ENCODE measurements around the gene GBGT1. TPM values are rescaled to one million over a fixed set of nuclear protein-coding genes. Genes with fewer than 3 reads are reported as not detected.

GBGT1 gene
- total RNA-seq, 6 experiments from 2014 or later = 1.1 to 2.8 (median 1.7) TPM

- no peak for TF ChIP-seq CTCF (IDR thresholded peaks at IDR 0.05)
- no peaks in the 10 kb centered on the region for H3K9me3 Mint-ChIP-seq
- peaks cover 41% of the 10 kb centered on the region for H3K4me1 Mint-ChIP-seq (ENCODE audit: low read depth)
- DNase-seq = no peak
- no peaks in the 10 kb centered on the region for H3K36me3 Mint-ChIP-seq (ENCODE audit: low read depth)
- H3K27me3 Mint-ChIP-seq (ENCODE audit: insufficient read depth) = peaks cover 4% of the 10 kb centered on the region
- no peak overlapping the region for H3K4me3 Mint-ChIP-seq
- H3K27ac Mint-ChIP-seq = no peak overlapping the region
These were observed 39.4 kb downstream of the GBGT1 start for GRCh38 chr9:133124123-133124906.

GRCh38 chr9:133122935-133123611 lies 40.6 kb downstream of the GBGT1 start:
- no peaks in the 10 kb centered on the region for H3K36me3 Mint-ChIP-seq (ENCODE audit: low read depth)
- peaks cover 50% of the 10 kb centered on the region for H3K4me1 Mint-ChIP-seq (ENCODE audit: low read depth)
- peak overlapping the region; percentile 46 for H3K27ac Mint-ChIP-seq
- no peak overlapping the region for H3K4me3 Mint-ChIP-seq
- DNase-seq = no peak
- no peaks in the 10 kb centered on the region for H3K9me3 Mint-ChIP-seq
- peaks cover 4% of the 10 kb centered on the region for H3K27me3 Mint-ChIP-seq (ENCODE audit: insufficient read depth)
- TF ChIP-seq CTCF (IDR thresholded peaks at IDR 0.05) = no peak

GRCh38 chr9:133122605-133122934 lies 41.1 kb downstream of the GBGT1 start:
- DNase-seq = no peak
- Mint-ChIP-seq H3K9me3 (no peaks in the 10 kb centered on the region), H3K27ac (no peak overlapping the region), H3K4me1 (ENCODE audit: low read depth) (peaks cover 55% of the 10 kb centered on the region), H3K27me3 (ENCODE audit: insufficient read depth) (peaks cover 4% of the 10 kb centered on the region), H3K4me3 (no peak overlapping the region), H3K36me3 (ENCODE audit: low read depth) (no peaks in the 10 kb centered on the region)
- TF ChIP-seq CTCF (IDR thresholded peaks at IDR 0.05) = no peak

GRCh38 chr9:133121915-133122550 lies 41.7 kb downstream of the GBGT1 start:
- H3K27me3 Mint-ChIP-seq (ENCODE audit: insufficient read depth) = peaks cover 3% of the 10 kb centered on the region
- no peaks in the 10 kb centered on the region for H3K36me3 Mint-ChIP-seq (ENCODE audit: low read depth)
- no peaks in the 10 kb centered on the region for H3K9me3 Mint-ChIP-seq
- H3K27ac Mint-ChIP-seq = peak overlapping the region; percentile 17; the same call in 1 of the 2 replicates
- no peak for TF ChIP-seq CTCF (IDR thresholded peaks at IDR 0.05)
- DNase-seq = no peak
- no peak overlapping the region for H3K4me3 Mint-ChIP-seq
- H3K4me1 Mint-ChIP-seq (ENCODE audit: low read depth) = peaks cover 58% of the 10 kb centered on the region

- no peaks in the 10 kb centered on the region; the same call in 1 of the 2 replicates for H3K27me3 Mint-ChIP-seq (ENCODE audit: insufficient read depth)
- no peak for TF ChIP-seq CTCF (IDR thresholded peaks at IDR 0.05)
- H3K36me3 Mint-ChIP-seq (ENCODE audit: low read depth) = no peaks in the 10 kb centered on the region
- DNase-seq = peak; percentile 58
- peak within 1 kb of the TSS; percentile 43 for H3K27ac Mint-ChIP-seq
- peaks cover 51% of the 10 kb centered on the region for H3K4me1 Mint-ChIP-seq (ENCODE audit: low read depth)
- no peaks in the 10 kb centered on the region for H3K9me3 Mint-ChIP-seq
- peak within 1 kb of the TSS; percentile 84 for H3K4me3 Mint-ChIP-seq
These were observed 42.4 kb downstream of the GBGT1 start, which contains the start of gene RALGDS for GRCh38 chr9:133121198-133121914. RALGDS (minus strand) TSS chr9:133121240; CDS start chr9:133121154, 86 bp downstream.

All from HFFc6 (cell line).